ENCODE measurements around the gene IDH2. TPM values are rescaled to one million over a fixed set of nuclear protein-coding genes. Genes with fewer than 3 reads are reported as not detected.

The IDH2 gene
- total RNA-seq, 1 experiment from 2014 or later: 48.1 TPM

DNA sequence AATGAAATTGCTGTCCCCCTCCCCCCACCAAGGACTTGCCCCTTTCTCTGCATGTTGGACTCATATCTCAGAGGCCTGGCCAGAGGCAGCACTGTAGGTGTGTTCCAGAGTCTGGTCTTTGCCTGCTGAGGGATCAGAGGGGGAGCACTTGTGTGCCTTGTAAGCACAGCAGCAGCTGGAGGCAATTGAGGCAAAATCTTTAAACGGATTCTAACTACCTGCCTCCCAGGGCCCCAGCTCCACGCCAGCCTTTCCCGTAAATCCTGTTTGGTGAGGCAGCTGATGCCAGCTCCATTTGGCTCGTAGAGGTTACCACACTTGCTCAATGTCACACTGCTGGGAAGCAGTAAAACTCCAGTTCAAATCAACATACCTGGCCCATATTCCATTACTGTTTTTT lies 2.3 kb upstream of the IDH2 start:
- no peaks in the 10 kb centered on the region for H3K9me2 ChIP-seq (ENCODE audit: insufficient read depth)
- H2AFZ ChIP-seq (ENCODE audit: low read depth, low read length, poor library complexity, severe bottlenecking): no peak overlapping the region
- ChIA-PET POLR2A (no interaction called here), CTCF (no interaction called here), RAD21 (ENCODE audit: low non-redundant PET in 1 of 2, low total read pairs in 2 of 2, uncharacterized antibody in 2 of 2, unreplicated experiment in 2 of 2) (no interaction called here)
- no peaks in the 10 kb centered on the region for H3K79me2 ChIP-seq (ENCODE audit: insufficient read depth, low read length)
- TF ChIP-seq POLR2AphosphoS5 (IDR thresholded peaks at IDR 0.05; ENCODE audit: low read depth, low read length) (no peak), MAX (IDR thresholded peaks at IDR 0.05) (no peak), SP1 (IDR thresholded peaks at IDR 0.05; ENCODE audit: low read depth) (no peak), CEBPB (IDR thresholded peaks at IDR 0.05; ENCODE audit: low read depth) (no peak), REST (IDR thresholded peaks at IDR 0.05; ENCODE audit: low read depth) (no peak), SRF (IDR thresholded peaks at IDR 0.05; ENCODE audit: low read depth) (no peak), RAD21 (IDR thresholded peaks at IDR 0.05; ENCODE audit: low read depth) (no peak), ZNF274 (IDR thresholded peaks at IDR 0.05; ENCODE audit: low read depth, low read length) (no peak), EZH2 (IDR thresholded peaks at IDR 0.05) (no peak), YY1 (IDR thresholded peaks at IDR 0.05; ENCODE audit: extremely low read depth, insufficient replicate concordance, low read depth, low read length) (no peak), EZH2phosphoT487 (IDR thresholded peaks at IDR 0.05; ENCODE audit: borderline replicate concordance) (no peak), POLR2A (IDR thresholded peaks at IDR 0.05; ENCODE audit: borderline replicate concordance, extremely low read depth, insufficient read depth, insufficient read length) (no peak), CBX3 (IDR thresholded peaks at IDR 0.05; ENCODE audit: low read depth) (no peak), JUND (IDR thresholded peaks at IDR 0.05) (no peak), TCF7L2 (IDR thresholded peaks at IDR 0.05; ENCODE audit: borderline replicate concordance, extremely low read depth, insufficient read depth, insufficient read length) (no peak), EGR1 (IDR thresholded peaks at IDR 0.05; ENCODE audit: low read depth) (no peak), ZFX (IDR thresholded peaks at IDR 0.05) (no peak), ZBTB33 (IDR thresholded peaks at IDR 0.05; ENCODE audit: extremely low read depth, insufficient replicate concordance, low read length) (no peak)
- TF ChIP-seq, protein P1, sequence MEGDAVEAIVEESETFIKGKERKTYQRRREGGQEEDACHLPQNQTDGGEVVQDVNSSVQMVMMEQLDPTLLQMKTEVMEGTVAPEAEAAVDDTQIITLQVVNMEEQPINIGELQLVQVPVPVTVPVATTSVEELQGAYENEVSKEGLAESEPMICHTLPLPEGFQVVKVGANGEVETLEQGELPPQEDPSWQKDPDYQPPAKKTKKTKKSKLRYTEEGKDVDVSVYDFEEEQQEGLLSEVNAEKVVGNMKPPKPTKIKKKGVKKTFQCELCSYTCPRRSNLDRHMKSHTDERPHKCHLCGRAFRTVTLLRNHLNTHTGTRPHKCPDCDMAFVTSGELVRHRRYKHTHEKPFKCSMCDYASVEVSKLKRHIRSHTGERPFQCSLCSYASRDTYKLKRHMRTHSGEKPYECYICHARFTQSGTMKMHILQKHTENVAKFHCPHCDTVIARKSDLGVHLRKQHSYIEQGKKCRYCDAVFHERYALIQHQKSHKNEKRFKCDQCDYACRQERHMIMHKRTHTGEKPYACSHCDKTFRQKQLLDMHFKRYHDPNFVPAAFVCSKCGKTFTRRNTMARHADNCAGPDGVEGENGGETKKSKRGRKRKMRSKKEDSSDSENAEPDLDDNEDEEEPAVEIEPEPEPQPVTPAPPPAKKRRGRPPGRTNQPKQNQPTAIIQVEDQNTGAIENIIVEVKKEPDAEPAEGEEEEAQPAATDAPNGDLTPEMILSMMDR (IDR thresholded peaks at IDR 0.05 in 2 of 3, conservative IDR thresholded peaks at IDR 0.05 in 1 of 3; ENCODE audit: borderline replicate concordance in 1 of 3, insufficient read depth in 1 of 3, low read depth in 2 of 3, low read length in 2 of 3): no peak
- peaks cover 16 to 37% of the 10 kb centered on the region in 2 experiments for H3K4me1 ChIP-seq (ENCODE audit: control insufficient read depth in 1 of 2, insufficient read depth in 2 of 2, low read length in 2 of 2)
- no peak overlapping the region for H3K4me2 ChIP-seq (ENCODE audit: low read length)
- no peaks in the 10 kb centered on the region for H3K9me3 ChIP-seq (ENCODE audit: control insufficient read depth in 1 of 2, insufficient read depth in 1 of 2, low read depth in 1 of 2, low read length in 2 of 2)
- no peaks in the 10 kb centered on the region for H3K27me3 ChIP-seq (ENCODE audit: insufficient read depth, low read length)
- H3K27ac ChIP-seq (ENCODE audit: low read depth, low read length): no peak overlapping the region
- DNase-seq (ENCODE audit: low read depth, low spot score) (no peak), ATAC-seq (no peak)
- H3K4me3 ChIP-seq (replicated peaks in 1 of 2; ENCODE audit: low read depth in 1 of 2, low read length in 2 of 2): no peak overlapping the region
- BruUV-seq (replicated peaks): no TSS peak
- intact Hi-C loops (cut with micrococcal nuclease): no loop called here
- H4K20me1 ChIP-seq (ENCODE audit: insufficient read depth): no peaks in the 10 kb centered on the region
- no peak overlapping the region for H3K9ac ChIP-seq (ENCODE audit: low read length)
- H3K36me3 ChIP-seq (ENCODE audit: control insufficient read depth in 1 of 2, insufficient read depth in 2 of 2, low read length in 2 of 2): no peaks in the 10 kb centered on the region
